GM18508 (cell line): ENCODE results near the gene FZD1.
"Not testable (repeated sequence)": the region's sequence is repeated elsewhere in the genome, so short reads cannot be mapped to it uniquely, and the experiment has no call there.

Experiments
- ATAC-seq: cut with Tn5 transposase; IDR thresholded peaks from one replicate; pipeline ENCODE4 v1.9.1; 2021; ENCODE audit warnings: moderate number of reproducible peaks; ENCODE audit not compliant: insufficient read depth, unreplicated experiment

Gene FZD1

GRCh38 chr7:91293840-91294239 is 29.6 kb downstream of the FZD1 start:
- ATAC-seq: no peak

- ATAC-seq: no peak
Observed at GRCh38 chr7:91294639-91295220, 30.5 kb downstream of the FZD1 start.

- no peak for ATAC-seq
Observed at GRCh38 chr7:91295576-91295975, 31.3 kb downstream of the FZD1 start.

- no peak for ATAC-seq
Observed at GRCh38 chr7:91297939-91298338, 33.7 kb downstream of the FZD1 start.

- ATAC-seq: no peak
Observed at GRCh38 chr7:91299952-91300775, 35.9 kb downstream of the FZD1 start.

GRCh38 chr7:91302794-91303193 is 38.6 kb downstream of the FZD1 start:
- ATAC-seq: no peak

- ATAC-seq: no peak
Observed at GRCh38 chr7:91306266-91306665, 42.0 kb downstream of the FZD1 start.

- ATAC-seq: no peak
Observed at GRCh38 chr7:91307467-91307866, 43.2 kb downstream of the FZD1 start.

GRCh38 chr7:91308191-91308590 is 44.0 kb downstream of the FZD1 start:
- not testable (repeated sequence) for ATAC-seq

GRCh38 chr7:91310830-91311460 is 46.7 kb downstream of the FZD1 start:
- no peak for ATAC-seq

- ATAC-seq: no peak
Observed at GRCh38 chr7:91311839-91312238, 47.6 kb downstream of the FZD1 start.

- ATAC-seq: no peak
Observed at GRCh38 chr7:91313113-91313512, 48.9 kb downstream of the FZD1 start.

- no peak for ATAC-seq
Observed at GRCh38 chr7:91314591-91315323, 50.5 kb downstream of the FZD1 start.

- no peak for ATAC-seq
Observed at GRCh38 chr7:91316426-91316825, 52.2 kb downstream of the FZD1 start.

GRCh38 chr7:91319351-91319750 is 55.1 kb downstream of the FZD1 start:
- no peak for ATAC-seq

- no peak for ATAC-seq
Observed at GRCh38 chr7:91320366-91321078, 56.3 kb downstream of the FZD1 start.
